ENCODE data around the gene ACSL4. TPM values are rescaled to one million over a fixed set of nuclear protein-coding genes. Genes with fewer than 3 reads are reported as not detected.

Gene ACSL4
- total RNA-seq, 1 experiment from 2014 or later, result 38.3 TPM

GRCh38 chrX:109600237-109600651 is 132.8 kb downstream of the ACSL4 start:
- Mint-ChIP-seq H3K36me3 (ENCODE audit: insufficient read depth, unreplicated experiment) (no peaks in the 10 kb centered on the region), H3K27me3 (ENCODE audit: insufficient read depth, unreplicated experiment) (peaks cover 6% of the 10 kb centered on the region), H3K4me1 (ENCODE audit: low read depth, unreplicated experiment) (no peaks in the 10 kb centered on the region), H3K9me3 (ENCODE audit: unreplicated experiment) (peaks cover 9% of the 10 kb centered on the region), H3K4me3 (ENCODE audit: unreplicated experiment) (peak overlapping the region; percentile 12), H3K27ac (ENCODE audit: unreplicated experiment) (no peak overlapping the region)
- Histone ChIP-seq H3K4me3 (ENCODE audit: low read depth, low read length) (no peak overlapping the region), H3K4me1 (no peaks in the 10 kb centered on the region), H3K36me3 (ENCODE audit: control insufficient read depth, insufficient read depth, low read length) (no peaks in the 10 kb centered on the region), H3K9me3 (no peaks in the 10 kb centered on the region), H3K27me3 (replicated peaks; ENCODE audit: control insufficient read depth, insufficient read depth, low read length) (no peaks in the 10 kb centered on the region)
- no TSS peak for BruUV-seq (replicated peaks)
- ChIA-PET CTCF (no interaction called here), POLR2A (no interaction called here)
- DNase-seq, result no peak
- TF ChIP-seq CTCF (IDR thresholded peaks at IDR 0.05; ENCODE audit: insufficient read depth in 1 of 2, low read depth in 1 of 2, low read length in 1 of 2, severe bottlenecking in 1 of 2, unreplicated experiment in 1 of 2), result no peak
- intact Hi-C loops (cut with micrococcal nuclease; ENCODE audit: unreplicated experiment), result no loop called here

- Histone ChIP-seq H3K4me1 (no peaks in the 10 kb centered on the region), H3K9me3 (no peaks in the 10 kb centered on the region), H3K36me3 (ENCODE audit: control insufficient read depth, insufficient read depth, low read length) (no peaks in the 10 kb centered on the region), H3K4me3 (ENCODE audit: low read depth, low read length) (no peak overlapping the region), H3K27me3 (replicated peaks; ENCODE audit: control insufficient read depth, insufficient read depth, low read length) (no peaks in the 10 kb centered on the region)
- no peak for DNase-seq
- Mint-ChIP-seq H3K27me3 (ENCODE audit: insufficient read depth, unreplicated experiment) (no peaks in the 10 kb centered on the region), H3K9me3 (ENCODE audit: unreplicated experiment) (no peaks in the 10 kb centered on the region), H3K36me3 (ENCODE audit: insufficient read depth, unreplicated experiment) (no peaks in the 10 kb centered on the region), H3K4me3 (ENCODE audit: unreplicated experiment) (no peak overlapping the region), H3K4me1 (ENCODE audit: low read depth, unreplicated experiment) (no peaks in the 10 kb centered on the region), H3K27ac (ENCODE audit: unreplicated experiment) (no peak overlapping the region)
- ChIA-PET CTCF (no interaction called here), POLR2A (no interaction called here)
- intact Hi-C loops (cut with micrococcal nuclease; ENCODE audit: unreplicated experiment), result no loop called here
- TF ChIP-seq CTCF (IDR thresholded peaks at IDR 0.05; ENCODE audit: insufficient read depth in 1 of 2, low read depth in 1 of 2, low read length in 1 of 2, severe bottlenecking in 1 of 2, unreplicated experiment in 1 of 2), result no peak
- no TSS peak for BruUV-seq (replicated peaks)
Observed at GRCh38 chrX:109596015-109596414, 137.0 kb downstream of the ACSL4 start.

Other genes with a start within 250 kb of the ACSL4 start
- gene NXT2, start 196.4 kb downstream of the ACSL4 start, total RNA-seq (2022), result 9.7 and 9.8 TPM in 2 replicates
- 0.20 TPM in 1 of 2 replicates, not detected in the other for gene KCNE5, start 108.1 kb downstream of the ACSL4 start, total RNA-seq (2022)

All from Caco-2 (cell line).